IMR-90 (cell line): ENCODE measurements around the gene ATG12. TPM values are rescaled to one million over a fixed set of nuclear protein-coding genes. Genes with fewer than 3 reads are reported as not detected.

Source experiments
- ATAC-seq: fragments of 200-7000 bp; cut with Tn5 transposase; 2 replicates; pipeline ENCODE4 v1.9.1; 2020; ENCODE audit warnings: low read depth, mild to moderate bottlenecking, moderate library complexity
- BruUV-seq: library from RNA; stranded (reverse); fragments of 400-500 nt; replicated peaks from 2 replicates; lab custom pipeline; 2021; lab: Mats Ljungman, UMichigan
- CTCF ChIA-PET: fragments of 300-600 bp; formaldehyde crosslinking; extraction: SDS; loops from one replicate; lab custom pipeline; 2021; ENCODE audit warnings: antibody characterized with exemption; lab: Yijun Ruan, JAX
- POLR2A ChIA-PET: fragments of 300-600 bp; sonication (Branson Sonifier 250); formaldehyde crosslinking; loops from one replicate; lab custom pipeline; 2022; ENCODE audit warnings: antibody characterized with exemption; ENCODE audit not compliant: unreplicated experiment; lab: Charles Lee
- DNase-seq: peaks from one replicate; pipeline ENCODE4 v3.0.0; 2013
- H2AFZ ChIP-seq: replicated peaks from 2 replicates; pipeline ENCODE3; 2013; ENCODE audit warnings: low read length, mild to moderate bottlenecking; ENCODE audit not compliant: poor library complexity
- H2AK5ac ChIP-seq: 2 replicates; pipeline ENCODE4 v1.6.1; 2013; ENCODE audit warnings: low read depth, low read length, inconsistent platforms
- H2AK9ac ChIP-seq: replicated peaks from 2 replicates; pipeline ENCODE3; 2013; ENCODE audit warnings: mild to moderate bottlenecking, low read depth, low read length, moderate library complexity; ENCODE audit not compliant: poor library complexity
- H2BK120ac ChIP-seq: 2 replicates; pipeline ENCODE4 v1.6.1; 2013; ENCODE audit warnings: low read depth, low read length, inconsistent platforms
- H2BK15ac ChIP-seq: 3 replicates; pipeline ENCODE4 v1.6.1; 2013; ENCODE audit warnings: low read depth, low read length, inconsistent platforms
- H2BK20ac ChIP-seq: 2 replicates; pipeline ENCODE4 v1.6.1; 2013; ENCODE audit warnings: low read depth, mild to moderate bottlenecking, inconsistent platforms, low read length, moderate library complexity
- H2BK5ac ChIP-seq: 2 replicates; pipeline ENCODE4 v1.6.1; 2013; ENCODE audit warnings: mild to moderate bottlenecking, low read depth, low read length, inconsistent platforms; ENCODE audit not compliant: poor library complexity, severe bottlenecking
- H3K14ac ChIP-seq: replicated peaks from 2 replicates; pipeline ENCODE4 v1.6.1; 2013; ENCODE audit warnings: low read depth, low read length, inconsistent platforms
- H3K18ac ChIP-seq: 2 replicates; pipeline ENCODE4 v1.6.1; 2013; ENCODE audit warnings: low read depth, low read length, control low read depth
- H3K23ac ChIP-seq: 2 replicates; pipeline ENCODE4 v1.6.1; 2013; ENCODE audit warnings: low read depth, low read length, inconsistent platforms
- H3K27ac ChIP-seq: 2 replicates; pipeline ENCODE4 v1.5.1; 2013; ENCODE audit warnings: mild to moderate bottlenecking, control low read depth, low read length; ENCODE audit not compliant: insufficient read depth
- H3K27me3 ChIP-seq: 2 replicates; pipeline ENCODE4 v1.6.1; 2013; ENCODE audit warnings: low read length; ENCODE audit not compliant: control insufficient read depth, insufficient read depth
- H3K36me3 ChIP-seq: 2 replicates; pipeline ENCODE4 v1.6.1; 2013; ENCODE audit warnings: low read length, mixed read lengths; ENCODE audit not compliant: control insufficient read depth, insufficient read depth
- H3K4ac ChIP-seq: 2 replicates; pipeline ENCODE4 v1.6.1; 2013; ENCODE audit warnings: low read depth, low read length, inconsistent platforms
- H3K4me1 ChIP-seq: 2 replicates; pipeline ENCODE4 v1.6.1; 2013; ENCODE audit warnings: low read length, mixed read lengths; ENCODE audit not compliant: control insufficient read depth, insufficient read depth
- H3K4me2 ChIP-seq: 2 replicates; pipeline ENCODE4 v1.6.1; 2013; ENCODE audit warnings: low read depth, mild to moderate bottlenecking, control low read depth, low read length, moderate library complexity
- H3K4me3 ChIP-seq: 2 replicates; pipeline ENCODE4 v1.5.1; 2013; ENCODE audit warnings: low read depth, mild to moderate bottlenecking, control low read depth, low read length, moderate library complexity; ENCODE audit not compliant: insufficient read depth
- H3K56ac ChIP-seq: 2 replicates; pipeline ENCODE4 v1.6.1; 2013; ENCODE audit warnings: low read length, inconsistent platforms; ENCODE audit not compliant: insufficient read depth; ENCODE audit errors: extremely low read depth
- H3K79me1 ChIP-seq, 2 experiments: 2 replicates each; pipeline ENCODE4 v1.6.1; 2013; ENCODE audit warnings: low read length in 2 of 2, inconsistent platforms in 1 of 2, low read depth in 1 of 2
- H3K9ac ChIP-seq: 2 replicates; pipeline ENCODE4 v1.6.1; 2013; ENCODE audit warnings: low read depth, low read length, control low read depth
- H3K9me1 ChIP-seq: 2 replicates; pipeline ENCODE4 v1.6.1; 2013; ENCODE audit warnings: low read length, inconsistent platforms; ENCODE audit not compliant: insufficient read depth
- H3K9me3 ChIP-seq: 2 replicates; pipeline ENCODE4 v1.6.1; 2013; ENCODE audit warnings: low read length; ENCODE audit not compliant: control insufficient read depth, insufficient read depth
- H4K20me1 ChIP-seq: 2 replicates; pipeline ENCODE4 v1.6.1; 2013; ENCODE audit warnings: low read length, inconsistent platforms; ENCODE audit not compliant: insufficient read depth
- H4K5ac ChIP-seq: 2 replicates; pipeline ENCODE4 v1.6.1; 2013; ENCODE audit warnings: mild to moderate bottlenecking, low read depth, low read length, control low read depth
- H4K8ac ChIP-seq, 2 experiments: 2 replicates each; pipeline ENCODE4 v1.6.1; 2013; ENCODE audit warnings: low read depth in 2 of 2, low read length in 2 of 2, control low read depth in 1 of 2, inconsistent platforms in 1 of 2
- H4K91ac ChIP-seq: 2 replicates; pipeline ENCODE4 v1.6.1; 2013; ENCODE audit warnings: low read depth, low read length, inconsistent platforms; ENCODE audit not compliant: insufficient read depth
- BHLHE40 ChIP-seq: fragments of 150-350 bp; IDR thresholded peaks from 2 replicates; pipeline ENCODE4 v1.6.1; 2016; ENCODE audit warnings: mild to moderate bottlenecking, low read depth, low read length
- CEBPB ChIP-seq: IDR thresholded peaks from 2 replicates; pipeline ENCODE4 v1.6.1; 2012; ENCODE audit warnings: low read depth, low read length, improper control_type of control experiment
- CHD1 ChIP-seq: IDR thresholded peaks from 2 replicates; pipeline ENCODE4 v1.6.1; 2012; ENCODE audit warnings: low read depth, low read length, improper control_type of control experiment
- CTCF ChIP-seq: conservative IDR thresholded peaks from 2 replicates; pipeline ENCODE4 v1.5.1; 2012; ENCODE audit warnings: mild to moderate bottlenecking, low read depth, low read length, improper control_type of control experiment
- ELK1 ChIP-seq: fragments of 150-350 bp; IDR thresholded peaks from 2 replicates; pipeline ENCODE4 v1.6.1; 2016; ENCODE audit warnings: low read depth, mild to moderate bottlenecking, low read length, moderate library complexity, borderline replicate concordance
- FOS ChIP-seq: fragments of 150-350 bp; IDR thresholded peaks from 2 replicates; pipeline ENCODE4 v1.6.1; 2016; ENCODE audit warnings: low read depth, low read length
- MAZ ChIP-seq: IDR thresholded peaks from 2 replicates; pipeline ENCODE4 v1.6.1; 2012; ENCODE audit warnings: low read depth, mild to moderate bottlenecking, low read length, improper control_type of control experiment, moderate library complexity, borderline replicate concordance
- MXI1 ChIP-seq: IDR thresholded peaks from 2 replicates; pipeline ENCODE4 v1.6.1; 2012; ENCODE audit warnings: low read depth, mild to moderate bottlenecking, low read length, moderate library complexity, borderline replicate concordance
- POLR2A ChIP-seq: IDR thresholded peaks from 2 replicates; pipeline ENCODE4 v1.6.1; 2012; ENCODE audit warnings: mild to moderate bottlenecking, low read depth, low read length
- RAD21 ChIP-seq: IDR thresholded peaks from 2 replicates; pipeline ENCODE4 v1.6.1; 2012; ENCODE audit warnings: low read length, improper control_type of control experiment
- RCOR1 ChIP-seq: IDR thresholded peaks from 2 replicates; pipeline ENCODE4 v1.6.1; 2012; ENCODE audit warnings: mild to moderate bottlenecking, low read length, improper control_type of control experiment; ENCODE audit not compliant: insufficient replicate concordance
- RFX5 ChIP-seq: IDR thresholded peaks from 2 replicates; pipeline ENCODE4 v1.8.0; 2012; ENCODE audit warnings: low read depth, mild to moderate bottlenecking, low read length, moderate library complexity
- USF2 ChIP-seq: fragments of 150-350 bp; IDR thresholded peaks from 2 replicates; pipeline ENCODE4 v1.6.1; 2017; ENCODE audit warnings: mild to moderate bottlenecking, antibody characterized with exemption, low read length, low read depth
- WGBS, 2 experiments: methylation state at CpG; one replicate each; pipeline versions ENCODE4 v1.1.5 to v1.1.7; 2013; ENCODE audit warnings: missing lambda C conversion rate in 2 of 2; ENCODE audit not compliant: insufficient read length in 1 of 2; ENCODE audit errors: extremely low coverage in 2 of 2; 5-methylcytosine and 5-hydroxymethylcytosine counted together
- dilution Hi-C: fragments of 300-500 bp; cut with HindIII; formaldehyde crosslinking; loops from one replicate; pipeline ENCODE4 v1.14.3; 2018; ENCODE audit warnings: low sequenced_read_pairs; ENCODE audit not compliant: unreplicated experiment
- in situ Hi-C: fragments of 300-500 bp; cut with MboI; formaldehyde crosslinking; loops from 3 replicates; pipeline ENCODE4 v1.14.3; 2019; ENCODE audit warnings: low sequenced_read_pairs, inconsistent platforms, mixed read lengths
- intact Hi-C: fragments of 100-400 bp; cut with micrococcal nuclease; formaldehyde crosslinking; loops from 2 replicates; pipeline ENCODE4 v1.10.0; 2022
- polyA plus RNA-seq, 3 experiments: library from polyadenylated mRNA; depleted of rRNA; stranded (reverse); fragments of >200 nt; gene quantifications; 2 replicates each; pipeline ENCODE4 v1.2.3, GENCODE V29; 2012; ENCODE audit warnings: low replicate concordance in 1 of 3
- total RNA-seq: library from RNA; depleted of rRNA; stranded (reverse); fragments of >200 nt; gene quantifications from 2 replicates; pipeline ENCODE4 v1.2.3, GENCODE V29; 2012

ATG12 gene
- total and polyA plus RNA-seq, 2 of the 4 experiments (the other 2 are of a cell fraction): 68.0 to 95.7 TPM

GRCh38 chr5:115800108-115800507 lies 41.3 kb downstream of the ATG12 start:
- no peak overlapping the region for H2BK5ac ChIP-seq
- H3K27me3 ChIP-seq: peaks cover 2% of the 10 kb centered on the region; the same call in 1 of the 2 replicates
- H2AFZ ChIP-seq: no peak overlapping the region
- no peak overlapping the region for H3K23ac ChIP-seq
- no peak overlapping the region for H2AK5ac ChIP-seq
- H3K4me1 ChIP-seq: no peaks in the 10 kb centered on the region
- H3K56ac ChIP-seq: no peak overlapping the region
- ChIA-PET POLR2A (no interaction called here), CTCF (interaction anchor here (1.0 kb wide), 1 partner anchor 9 kb away, joined by 3 read pairs; no protein-coding TSS in a partner anchor)
- 60% methylated on average over 1 of the region's 2 CpGs; no CpG with 5 or more reads in 1 of the 2 experiments for WGBS, 2 experiments
- no peak overlapping the region for H4K91ac ChIP-seq
- H2AK9ac ChIP-seq: no peak overlapping the region
- TF ChIP-seq MXI1 (no peak), BHLHE40 (no peak), CHD1 (no peak), RCOR1 (no peak), RFX5 (no peak), FOS (no peak), USF2 (no peak), RAD21 (no peak), MAZ (no peak), ELK1 (no peak), CTCF (no peak), POLR2A (no peak), CEBPB (no peak)
- no peak overlapping the region for H4K8ac ChIP-seq
- H3K36me3 ChIP-seq: no peaks in the 10 kb centered on the region
- H3K4me3 ChIP-seq: no peak overlapping the region
- H3K79me1 ChIP-seq: no peaks in the 10 kb centered on the region
- no peak overlapping the region for H3K14ac ChIP-seq
- H2BK20ac ChIP-seq: no peak overlapping the region
- no peak for DNase-seq
- no peak overlapping the region for H2BK15ac ChIP-seq
- H3K9ac ChIP-seq: no peak overlapping the region
- intact Hi-C loops (no loop called here), in situ Hi-C loops (no loop called here), dilution Hi-C loops (no loop called here)
- H4K5ac ChIP-seq: no peak overlapping the region
- H3K27ac ChIP-seq: no peak overlapping the region
- no peaks in the 10 kb centered on the region; the same call in 1 of the 2 replicates for H3K9me1 ChIP-seq
- no peak overlapping the region for H3K18ac ChIP-seq
- H2BK120ac ChIP-seq: no peak overlapping the region
- H3K9me3 ChIP-seq: no peaks in the 10 kb centered on the region
- BruUV-seq: no TSS peak
- H3K4ac ChIP-seq: no peak overlapping the region
- ATAC-seq: no peak
- no peak overlapping the region for H3K4me2 ChIP-seq
- no peaks in the 10 kb centered on the region for H4K20me1 ChIP-seq
